A549 (cell line): Measurements from ENCODE around the gene CERS5. TPM values are rescaled to one million over a fixed set of nuclear protein-coding genes. Genes with fewer than 3 reads are reported as not detected.

Experiments
- ATAC-seq, 2 experiments: fragments of 200-7000 bp in 1 of 2; fragments of >200 bp in 1 of 2; cut with Nextera tagmentation in 1 of 2; cut with Tn5 transposase in 1 of 2; 3 replicates each; pipeline versions ENCODE4 v1.8.0 to v1.9.1; 2018 to 2020; ENCODE audit warnings: mild to moderate bottlenecking in 1 of 2, moderate library complexity in 1 of 2
- CTCF ChIA-PET: fragments of 300-600 bp; sonication (Branson Sonifier 250); formaldehyde crosslinking; extraction: SDS; loops from one replicate; lab custom pipeline; 2021; ENCODE audit warnings: antibody characterized with exemption, inconsistent platforms; lab: Yijun Ruan, JAX
- POLR2A ChIA-PET: fragments of 350-600 bp; formaldehyde crosslinking; extraction: SDS; loops from one replicate; lab custom pipeline; 2021; ENCODE audit warnings: antibody characterized with exemption, inconsistent platforms; lab: Yijun Ruan, JAX
- DNase-seq, 2 experiments: peaks; one replicate each; pipeline versions ENCODE4 v3.0.0 to v3.0.0-alpha.2; 2011 to 2016; ENCODE audit warnings: low read depth in 1 of 2, low spot score in 1 of 2
- FAIRE-seq: peaks from 2 replicates; lab custom pipeline; 2011; peaks lifted over from hg19 to GRCh38; lab: Jason Lieb, UNC
- H3K27ac ChIP-seq, 2 experiments: fragments of >200 bp; sonication (Bioruptor Twin); formaldehyde crosslinking; 3 replicates each; pipeline ENCODE4 v1.5.1; 2016 to 2017
- H3K4me1 ChIP-seq: fragments of >200 bp; sonication (Bioruptor Twin); formaldehyde crosslinking; 3 replicates; pipeline ENCODE4 v1.6.1; 2016
- H3K4me2 ChIP-seq: fragments of >200 bp; sonication (Bioruptor Twin); formaldehyde crosslinking; 3 replicates; pipeline ENCODE4 v1.6.1; 2016
- H3K4me3 ChIP-seq: fragments of >200 bp; sonication (Bioruptor Twin); formaldehyde crosslinking; 3 replicates; pipeline ENCODE4 v1.5.1; 2016
- H3K9me3 ChIP-seq: fragments of >200 bp; sonication (Bioruptor Twin); formaldehyde crosslinking; 3 replicates; pipeline ENCODE4 v1.6.1; 2016
- ATOH8 ChIP-seq: fragments of 250-450 bp; sonication (Bioruptor Pico); IDR thresholded peaks from 2 replicates; pipeline ENCODE4 v1.5.0; 2020; ENCODE audit warnings: low read depth, mild to moderate bottlenecking, moderate library complexity
- BCL3 ChIP-seq: fragments of >200 bp; sonication (Bioruptor Twin); formaldehyde crosslinking; IDR thresholded peaks from 3 replicates; pipeline ENCODE4 v1.6.1; 2016
- CBX2 ChIP-seq: fragments of 200-600 bp; sonication (generic); IDR thresholded peaks from 2 replicates; pipeline ENCODE4 v1.6.1; 2016; ENCODE audit warnings: low read depth, mild to moderate bottlenecking, borderline replicate concordance
- CBX8 ChIP-seq: fragments of 200-600 bp; sonication (generic); IDR thresholded peaks from 2 replicates; pipeline ENCODE4 v1.6.1; 2016
- CEBPB ChIP-seq, 2 experiments: fragments of >200 bp in 1 of 2; sonication (Bioruptor Twin) in 1 of 2; formaldehyde crosslinking in 1 of 2; IDR thresholded peaks; 2 replicates each; pipeline ENCODE4 v1.6.1; 2012 to 2016
- CHD4 ChIP-seq: fragments of 200-600 bp; sonication (generic); IDR thresholded peaks from 2 replicates; pipeline ENCODE4 v1.6.1; 2016; ENCODE audit warnings: antibody characterized with exemption, mild to moderate bottlenecking, borderline replicate concordance
- EHF ChIP-seq: fragments of 250-450 bp; sonication (Bioruptor Pico); IDR thresholded peaks from 2 replicates; pipeline ENCODE4 v1.5.0; 2020; ENCODE audit warnings: mild to moderate bottlenecking
- EP300 ChIP-seq, 2 experiments: fragments of >200 bp; sonication (Bioruptor Twin); formaldehyde crosslinking; IDR thresholded peaks; 2 replicates in 1 of 2; 3 replicates in 1 of 2; pipeline ENCODE4 v1.6.1; 2016 to 2017
- FOSL2 ChIP-seq, 2 experiments: fragments of 450-650 bp in 1 of 2; fragments of >200 bp in 1 of 2; sonication (Bioruptor Twin) in 1 of 2; formaldehyde crosslinking; IDR thresholded peaks; 2 replicates each; pipeline versions ENCODE4 v1.5.0 to v1.6.1; 2016 to 2020; ENCODE audit warnings: mild to moderate bottlenecking in 1 of 2, moderate library complexity in 1 of 2
- HES2 ChIP-seq: fragments of >200 bp; sonication (Bioruptor Twin); formaldehyde crosslinking; IDR thresholded peaks from 2 replicates; pipeline ENCODE4 v1.6.1; 2016
- HOXB13 ChIP-seq: fragments of 250-450 bp; sonication (Bioruptor Pico); IDR thresholded peaks from 2 replicates; pipeline ENCODE4 v1.5.0; 2020; ENCODE audit warnings: low read depth, mild to moderate bottlenecking, moderate library complexity
- JUNB ChIP-seq: fragments of >200 bp; sonication (Bioruptor Twin); formaldehyde crosslinking; IDR thresholded peaks from 2 replicates; pipeline ENCODE4 v1.6.1; 2016
- KDM5A ChIP-seq: fragments of 200-600 bp; sonication (generic); IDR thresholded peaks from 2 replicates; pipeline ENCODE4 v1.6.1; 2016; ENCODE audit warnings: antibody characterized with exemption, mild to moderate bottlenecking
- MAZ ChIP-seq: fragments of 150-350 bp; IDR thresholded peaks from 2 replicates; pipeline ENCODE4 v1.6.1; 2014; ENCODE audit warnings: antibody characterized with exemption, low read depth, low read length, borderline replicate concordance
- MYC ChIP-seq: IDR thresholded peaks from 2 replicates; pipeline ENCODE4 v1.6.1; 2012; ENCODE audit warnings: mild to moderate bottlenecking, inconsistent platforms, low read length, improper control_type of control experiment, borderline replicate concordance
- NFE2L2 ChIP-seq: fragments of 150-350 bp; conservative IDR thresholded peaks from 2 replicates; pipeline ENCODE4 v1.6.1; 2014; ENCODE audit warnings: low read length
- NR3C1 ChIP-seq: fragments of >200 bp; sonication (Bioruptor Twin); formaldehyde crosslinking; IDR thresholded peaks from 3 replicates; pipeline ENCODE4 v1.6.1; 2017
- PBX3 ChIP-seq: IDR thresholded peaks from 2 replicates; pipeline ENCODE4 v1.6.1; 2012
- POLR2A ChIP-seq: IDR thresholded peaks from 2 replicates; pipeline ENCODE4 v1.6.1; 2012; ENCODE audit warnings: mild to moderate bottlenecking, low read length
- RAD21 ChIP-seq, 2 experiments: fragments of >200 bp in 1 of 2; sonication (Bioruptor Twin) in 1 of 2; formaldehyde crosslinking in 1 of 2; IDR thresholded peaks in 1 of 2; conservative IDR thresholded peaks in 1 of 2; 2 replicates in 1 of 2; 3 replicates in 1 of 2; pipeline ENCODE4 v1.6.1; 2012 to 2018; ENCODE audit warnings: inconsistent platforms in 1 of 2
- RARB ChIP-seq: fragments of 250-450 bp; sonication (Bioruptor Pico); IDR thresholded peaks from 2 replicates; pipeline ENCODE4 v1.8.0; 2021; ENCODE audit warnings: mild to moderate bottlenecking, moderate library complexity
- RNF2 ChIP-seq: fragments of 200-600 bp; sonication (generic); IDR thresholded peaks from 2 replicates; pipeline ENCODE4 v1.6.1; 2016; ENCODE audit warnings: low read depth, mild to moderate bottlenecking, antibody characterized with exemption, moderate library complexity, borderline replicate concordance
- SMC3 ChIP-seq: fragments of >200 bp; sonication (Bioruptor Twin); formaldehyde crosslinking; IDR thresholded peaks from 3 replicates; pipeline ENCODE4 v1.6.1; 2018; ENCODE audit warnings: inconsistent platforms
- ZC3H11A ChIP-seq: fragments of 450-650 bp; IDR thresholded peaks from 2 replicates; pipeline ENCODE4 v1.6.1; 2014; ENCODE audit warnings: antibody characterized with exemption, mild to moderate bottlenecking
- ZSCAN20 ChIP-seq: fragments of 250-450 bp; sonication (Bioruptor Pico); IDR thresholded peaks from 2 replicates; pipeline ENCODE4 v1.8.0; 2022; ENCODE audit warnings: mild to moderate bottlenecking, moderate library complexity
- WGBS: methylation state at CpG from one replicate; pipeline ENCODE4 v1.1.6; 2017; ENCODE audit errors: missing lambda C conversion rate; 5-methylcytosine and 5-hydroxymethylcytosine counted together
- polyA plus RNA-seq, 4 experiments: library from polyadenylated mRNA; depleted of rRNA in 3 of 4; stranded (reverse); fragments of >200 nt; fragmentation: RNase III in 1 of 4; extraction: RNeasy Plus Mini Kit Qiagen cat#74134 plus additional on column Dnase treatment in 1 of 4; gene quantifications; 2 replicates in 3 of 4; 3 replicates in 1 of 4; pipeline ENCODE4 v1.2.3, GENCODE V29; 2011 to 2017

The CERS5 gene
- polyA plus RNA-seq, 2 of the 4 experiments (the other 2 are of a cell fraction) = 16.7 to 56.3 TPM

- Histone ChIP-seq H3K4me2 (no peak overlapping the region), H3K9me3 (no peaks in the 10 kb centered on the region), H3K4me1 (peaks cover 6% of the 10 kb centered on the region; the same call in 2 of the 3 replicates), H3K27ac (no peak overlapping the region), H3K4me3 (no peak overlapping the region)
- FAIRE-seq = no peak
- ATAC-seq = no peak
- ChIA-PET CTCF (interaction anchor here (0.6 to 10.5 kb wide), 4 partner anchors 18 to 316 kb away, joined by 3 to 185 read pairs (median 6); partner anchors contain the start of gene GPD1), POLR2A (no interaction called here)
- no peak for TF ChIP-seq ZC3H11A
- DNase-seq = no peak
- WGBS = 92% methylated on average over 6 of the region's 6 CpGs
Observed at GRCh38 chr12:50117057-50117622, 50.0 kb downstream of the CERS5 start.

GRCh38 chr12:50112456-50113218 lies 54.5 kb downstream of the CERS5 start:
- peak; percentile 32 to 44 for ATAC-seq

GRCh38 chr12:50111693-50112455 lies 55.3 kb downstream of the CERS5 start, which contains the start of gene COX14:
Gene COX14, plus strand, starts transcription at chr12:50112236. Its CDS starts 7,808 bp downstream, at chr12:50120044.
- peak; percentile 99 to 100 for DNase-seq
- FAIRE-seq = peak; percentile 51
- ChIA-PET POLR2A (interaction anchor here (0.6 to 4.3 kb wide), 18 partner anchors 9 to 371 kb away, joined by 3 to 45 read pairs (median 4); partner anchors contain the start of genes CERS5, NCKAP5L and SMARCD1), CTCF (interaction anchor here (0.6 to 17.7 kb wide), 33 partner anchors 13 to 1001 kb away, joined by 3 to 309 read pairs (median 4); partner anchors contain the start of genes CERS5, GPD1 and SMARCD1)
- WGBS = under 1% methylated on average over 18 of the region's 59 CpGs
- Histone ChIP-seq H3K27ac (peak within 1 kb of the TSS; percentile 74 to 90), H3K4me2 (peak within 1 kb of the TSS; percentile 83), H3K4me3 (peak within 1 kb of the TSS; percentile 68), H3K4me1 (peaks cover 29% of the 10 kb centered on the region), H3K9me3 (no peaks in the 10 kb centered on the region)
- peak; percentile 87 to 93 for ATAC-seq
- no peak for TF ChIP-seq MAZ
- TF ChIP-seq RNF2 = no peak
- no peak for TF ChIP-seq EP300 (IDR thresholded peaks at IDR 0.05)
- 0 out of 2 replicates have a peak, but pooled peaks have one; percentile 14 for TF ChIP-seq HOXB13
- TF ChIP-seq FOSL2 (IDR thresholded peaks at IDR 0.05) = no peak
- TF ChIP-seq FOSL2 (CRISPR knock-in tag; IDR thresholded peaks at IDR 0.05) = no peak
- TF ChIP-seq NFE2L2 = no peak
- peak; percentile 42; the same call in 1 of the 2 replicates for TF ChIP-seq MYC
- no peak for TF ChIP-seq NR3C1
- no peak for TF ChIP-seq CHD4
- TF ChIP-seq ZSCAN20 (CRISPR knock-in tag) = no peak
- TF ChIP-seq PBX3 = no peak
- no peak for TF ChIP-seq RARB (CRISPR knock-in tag)
- no peak for TF ChIP-seq CBX8
- TF ChIP-seq KDM5A = no peak
- no peak for TF ChIP-seq CBX2
- no peak for TF ChIP-seq JUNB
- TF ChIP-seq CEBPB (IDR thresholded peaks at IDR 0.05) = no peak
- no peak for TF ChIP-seq HES2
- TF ChIP-seq ATOH8 (CRISPR knock-in tag) = 0 out of 2 replicates have a peak, but pooled peaks have one; percentile 64
- TF ChIP-seq EHF (CRISPR knock-in tag) = no peak
- peak; percentile 40 to 48; a peak in 3 of 5 replicates for TF ChIP-seq RAD21 (conservative IDR thresholded peaks at IDR 0.05 in 1 of 2, IDR thresholded peaks at IDR 0.05 in 1 of 2)
- peak; percentile 96 for TF ChIP-seq POLR2A

More at GRCh38 chr12:50112456-50113218, 54.5 kb downstream of the CERS5 start:
- peak overlapping the region; percentile 71 to 90 for H3K27ac ChIP-seq
- TF ChIP-seq BCL3 (0 out of 3 replicates have a peak, but pooled peaks have one; percentile 2), SMC3 (no peak)
- CTCF ChIA-PET = interaction anchor here (0.6 to 17.7 kb wide), 19 partner anchors 14 to 205 kb away, joined by 3 to 309 read pairs (median 7); partner anchors contain the start of genes CERS5, GPD1 and SMARCD1
- H3K9me3 ChIP-seq = no peaks in the 10 kb centered on the region
- DNase-seq = peak in 1 of 2 experiments; percentile 66
- POLR2A ChIA-PET = interaction anchor here (0.6 to 4.3 kb wide), 14 partner anchors 8 to 371 kb away, joined by 3 to 45 read pairs (median 6); partner anchors contain the start of genes CERS5, NCKAP5L and SMARCD1
- H3K4me2 ChIP-seq = peak overlapping the region; percentile 83
- FAIRE-seq = no peak
- peak overlapping the region; percentile 68 for H3K4me3 ChIP-seq
- 4% methylated on average over 25 of the region's 26 CpGs for WGBS
- peaks cover 29% of the 10 kb centered on the region for H3K4me1 ChIP-seq
